Hematopoietic multipotent progenitor cell (in vitro differentiated cells): ENCODE results near the gene KLHL7. TPM values are rescaled to one million over a fixed set of nuclear protein-coding genes. Genes with fewer than 3 reads are reported as not detected.
"Not testable (repeated sequence)": the region's sequence is repeated elsewhere in the genome, so short reads cannot be mapped to it uniquely, and the experiment has no call there.

Experiments
- DNase-seq, 3 donors: peaks; one replicate each; pipeline ENCODE4 v3.0.0-alpha.2; 2011 to 2015; ENCODE audit warnings: low read depth in 2 of 3, low spot score in 2 of 3
- total RNA-seq: library from RNA; depleted of rRNA; stranded (reverse); fragments of >200 nt; gene quantifications from one replicate; pipeline ENCODE4 v1.2.3, GENCODE V29; 2012

Gene KLHL7
- total RNA-seq, 1 donor: 18.3 TPM

DNA sequence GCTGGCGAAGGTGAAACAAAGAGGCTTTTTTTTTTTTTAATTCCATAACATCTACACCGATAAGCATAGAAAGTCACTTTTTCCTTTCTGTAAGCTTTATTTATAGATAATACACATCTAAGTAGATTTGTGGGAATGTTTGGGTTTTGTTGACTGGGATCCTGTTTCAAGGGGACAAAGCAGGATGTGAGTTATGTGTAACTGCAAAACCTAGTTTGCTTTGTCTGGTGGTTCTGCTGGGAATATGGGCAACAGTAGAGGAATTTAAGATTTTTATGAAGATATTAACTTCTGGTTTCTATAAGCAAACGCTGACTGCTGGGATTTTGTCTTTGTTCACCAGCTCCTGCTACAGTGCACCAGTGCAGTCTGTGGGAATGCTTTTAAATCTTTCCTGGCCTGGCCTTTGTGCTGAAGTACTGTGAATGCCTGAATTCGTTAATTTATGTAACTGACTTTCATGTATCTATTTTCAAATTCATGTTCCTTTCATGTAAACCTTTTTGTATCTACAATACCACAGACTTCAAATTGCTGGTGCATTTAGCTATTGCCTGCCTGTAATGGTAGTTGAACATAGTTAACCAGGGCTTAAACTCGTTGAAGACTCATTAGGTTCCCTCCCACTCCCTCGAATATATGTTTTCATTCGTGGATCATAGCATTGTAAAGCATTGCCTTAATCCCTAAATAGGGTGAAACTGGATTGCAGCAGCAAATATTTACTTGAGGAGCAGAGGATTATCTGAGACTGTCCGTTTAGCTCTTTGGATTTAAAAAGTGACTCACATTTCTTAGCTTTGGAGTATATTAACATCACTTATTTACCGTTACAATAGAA, 1.5 kb downstream of the KLHL7 start:
- no peak for DNase-seq

DNA sequence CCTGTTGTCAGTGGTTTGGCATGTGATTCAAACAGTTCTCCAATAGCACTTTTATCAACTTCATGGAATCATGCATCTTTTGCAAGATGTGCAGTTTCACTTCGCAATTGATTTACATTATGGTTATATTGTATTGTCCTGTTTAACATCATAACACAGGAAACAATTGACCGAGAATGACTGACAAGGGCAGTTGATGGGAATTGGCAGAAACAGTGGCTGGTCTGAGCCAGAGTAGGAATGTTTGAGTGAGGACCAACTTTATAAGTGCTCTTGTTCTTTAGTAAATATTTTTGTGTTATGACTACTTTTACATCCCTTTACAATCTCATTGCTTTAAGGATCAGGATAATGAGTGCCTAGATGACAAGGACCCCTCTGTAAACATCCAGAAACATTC, 2.2 kb downstream of the KLHL7 start:
- no peak for DNase-seq

DNA sequence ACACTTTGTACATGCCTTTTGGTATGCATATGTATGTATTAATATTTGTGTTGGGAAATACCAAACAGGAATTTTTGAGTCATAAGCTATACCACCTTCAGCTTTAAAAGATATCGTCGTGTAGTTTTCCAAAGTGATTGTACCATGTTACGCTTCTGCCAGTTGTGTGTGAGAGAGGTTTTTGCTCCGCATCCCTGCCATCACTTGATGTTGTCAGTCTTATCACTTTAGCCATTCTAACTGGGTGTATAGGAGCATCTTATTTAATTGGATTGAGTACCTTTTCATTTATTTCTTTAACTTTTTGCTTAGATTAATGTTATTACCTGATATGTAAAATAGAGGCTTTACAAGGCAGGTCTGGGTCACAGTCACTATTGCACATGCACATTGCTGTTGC, 3.4 kb downstream of the KLHL7 start:
- no peak for DNase-seq

DNA sequence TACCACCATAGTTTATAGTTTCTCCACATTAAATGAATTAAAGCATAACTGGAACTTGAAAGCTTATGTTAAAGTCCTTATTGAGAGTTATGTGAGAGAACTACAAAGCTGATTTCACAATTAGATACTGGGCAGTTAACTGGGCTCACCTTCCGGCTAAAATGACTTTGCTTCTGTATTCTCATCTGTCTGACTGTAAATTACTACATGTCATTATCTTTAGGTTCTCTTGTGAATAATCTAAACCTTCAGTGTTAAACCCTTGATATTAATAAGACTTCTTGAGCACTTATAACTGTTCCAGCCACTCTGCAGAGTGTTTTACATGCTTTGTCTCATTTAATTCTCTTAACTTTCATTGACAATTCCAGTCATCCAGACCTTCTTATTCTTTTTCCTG, 3.9 kb downstream of the KLHL7 start:
- DNase-seq: no peak

DNA sequence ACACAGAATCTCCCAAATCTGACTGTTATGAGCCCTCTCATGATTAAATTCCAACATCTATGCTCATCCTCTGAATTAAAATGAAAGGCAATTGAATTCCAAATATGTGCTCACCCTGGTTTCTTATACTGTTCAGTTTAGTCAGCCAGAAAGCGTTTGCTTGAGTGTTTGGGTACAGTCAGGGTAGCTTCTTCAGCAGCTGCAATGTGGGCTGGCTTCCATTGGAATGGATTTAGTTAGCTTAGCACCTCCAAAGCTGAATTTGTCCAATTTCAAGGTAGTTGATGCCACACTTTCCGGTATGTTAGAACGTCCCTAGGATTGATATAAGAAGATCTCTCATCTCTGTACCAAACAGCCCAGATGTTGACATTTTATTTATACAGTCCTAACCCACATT, 9.3 kb downstream of the KLHL7 start:
- no peak for DNase-seq

DNA sequence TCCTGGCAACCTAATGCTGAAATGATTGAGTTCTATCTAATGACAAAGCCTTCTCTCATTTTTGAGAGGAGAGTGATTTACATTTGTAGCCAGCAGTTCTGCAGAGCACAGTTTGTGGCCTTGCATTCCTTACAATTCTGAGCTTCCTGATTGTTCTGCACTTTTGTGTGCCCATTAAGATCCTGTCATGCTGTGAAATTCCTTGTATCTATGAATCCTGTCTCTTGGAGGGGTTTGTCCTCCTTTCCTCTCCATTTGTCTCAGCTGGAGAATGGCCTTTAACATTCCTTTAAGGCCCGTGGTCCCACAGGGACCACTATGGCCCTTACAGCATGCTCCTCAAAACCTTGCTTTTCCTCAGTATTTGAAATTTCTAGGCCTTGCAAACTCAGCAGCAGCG, 10.4 kb downstream of the KLHL7 start:
- no peak for DNase-seq

DNA sequence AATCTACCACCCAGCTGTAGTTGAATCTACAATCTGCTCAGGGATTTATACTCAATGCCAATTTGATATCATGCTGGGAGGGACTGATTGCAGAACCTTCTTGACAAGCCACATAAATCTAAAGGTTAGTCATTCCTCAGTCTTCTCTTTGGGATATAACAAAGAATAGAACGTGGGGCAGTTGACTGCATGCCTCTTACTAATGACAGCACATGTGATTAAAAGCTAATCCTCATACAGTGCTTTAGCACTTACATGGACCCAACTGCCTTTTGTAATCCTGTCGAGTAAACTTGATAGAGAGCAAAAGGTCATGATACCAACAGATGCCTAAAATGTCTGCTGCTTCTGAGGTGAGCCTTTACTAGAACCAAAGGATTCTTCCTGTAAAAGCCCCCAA, 12.3 kb downstream of the KLHL7 start:
- no peak for DNase-seq

DNA sequence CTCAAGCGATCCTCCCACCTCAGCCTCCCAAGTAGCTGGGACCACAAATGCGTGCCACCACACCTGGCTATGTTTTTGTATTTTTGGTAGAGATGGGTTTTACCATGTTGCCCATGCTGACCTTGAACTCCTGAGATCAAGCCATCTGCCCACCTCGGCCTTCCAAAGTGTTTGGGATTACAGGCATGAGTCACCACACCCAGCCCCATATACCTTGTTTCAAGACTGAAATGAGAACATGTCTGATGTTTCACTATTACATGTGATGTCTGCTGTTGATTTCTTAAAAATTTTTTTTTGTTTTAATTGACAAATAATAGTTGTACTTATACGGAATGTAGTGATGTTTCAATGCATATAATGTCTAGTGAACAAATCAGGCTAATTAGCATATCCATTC, 14.5 kb downstream of the KLHL7 start:
- DNase-seq: no peak

DNA sequence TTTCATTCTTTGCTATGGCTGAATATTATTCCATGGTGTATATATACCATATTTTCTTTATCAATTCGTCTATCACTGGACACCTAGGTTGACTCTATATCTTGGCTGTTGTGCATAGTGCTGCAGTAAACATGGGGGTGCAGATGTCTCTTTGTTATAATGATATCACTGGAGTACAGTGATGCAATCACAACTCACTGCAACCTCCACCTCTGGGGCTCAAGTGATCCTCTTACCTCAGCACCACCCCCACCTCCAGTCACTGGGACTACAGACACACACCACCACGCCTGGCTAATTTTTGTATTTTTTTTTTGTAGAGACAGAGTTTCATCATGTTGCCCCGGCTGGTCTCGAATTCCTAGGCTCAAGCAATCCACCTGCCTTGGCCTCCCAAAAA, 15.6 kb downstream of the KLHL7 start:
- DNase-seq: no peak

DNA sequence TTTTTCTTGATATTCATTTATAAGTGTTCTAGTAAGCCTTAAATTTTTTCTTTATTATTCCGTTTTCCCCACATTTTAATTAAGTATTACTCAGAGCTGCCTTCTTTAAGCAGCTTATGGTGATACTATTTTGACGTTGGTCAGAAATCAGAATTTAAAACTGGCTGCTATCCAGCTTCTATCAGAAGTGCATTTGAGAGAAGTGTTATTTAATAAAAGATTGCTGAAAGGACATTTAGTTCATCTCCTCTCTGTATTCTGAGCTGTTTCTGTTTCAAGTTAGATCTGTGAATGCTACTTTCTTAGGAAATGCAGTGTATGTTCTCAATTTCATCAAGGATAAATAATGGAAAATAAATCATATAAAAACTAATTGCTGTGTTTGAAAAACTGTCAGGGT, 17.4 kb downstream of the KLHL7 start:
- no peak for DNase-seq

DNA sequence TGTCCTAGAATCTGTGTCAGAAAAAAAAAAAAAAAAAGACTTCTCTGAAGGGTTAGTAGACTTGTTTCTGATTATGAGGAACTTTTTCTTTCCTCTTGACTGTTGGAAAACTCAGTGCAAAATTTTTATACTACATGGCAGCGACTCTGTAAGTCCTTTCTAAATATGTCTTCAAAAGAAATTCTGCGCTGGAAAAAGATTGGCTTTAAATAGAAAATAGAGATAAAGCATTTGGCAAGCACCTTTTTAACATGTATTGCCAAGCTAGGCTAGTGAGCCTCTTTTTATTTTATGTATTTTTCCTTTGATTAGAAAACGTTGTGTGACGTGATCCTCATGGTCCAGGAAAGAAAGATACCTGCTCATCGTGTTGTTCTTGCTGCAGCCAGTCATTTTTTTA, 17.9 kb downstream of the KLHL7 start:
- no peak for DNase-seq

DNA sequence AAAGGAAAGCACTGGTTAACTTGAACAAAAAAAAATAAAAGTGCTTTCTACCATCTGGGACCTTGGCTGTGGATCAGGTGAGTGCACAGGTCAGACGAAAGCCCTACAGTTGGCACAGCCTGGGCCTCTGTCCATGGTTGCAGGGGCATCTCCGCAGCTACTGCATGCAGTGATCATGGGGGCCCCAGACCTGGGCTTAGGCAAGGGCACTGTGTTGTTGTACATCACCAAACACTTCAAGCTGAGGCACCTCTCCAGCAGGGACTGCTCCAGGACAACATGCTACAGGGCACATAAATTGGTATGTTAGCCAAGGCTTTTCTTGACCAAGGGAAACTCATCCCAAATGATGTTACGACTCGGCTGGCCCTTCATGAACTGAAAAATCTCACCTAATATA, 23.5 kb downstream of the KLHL7 start:
- DNase-seq: no peak

DNA sequence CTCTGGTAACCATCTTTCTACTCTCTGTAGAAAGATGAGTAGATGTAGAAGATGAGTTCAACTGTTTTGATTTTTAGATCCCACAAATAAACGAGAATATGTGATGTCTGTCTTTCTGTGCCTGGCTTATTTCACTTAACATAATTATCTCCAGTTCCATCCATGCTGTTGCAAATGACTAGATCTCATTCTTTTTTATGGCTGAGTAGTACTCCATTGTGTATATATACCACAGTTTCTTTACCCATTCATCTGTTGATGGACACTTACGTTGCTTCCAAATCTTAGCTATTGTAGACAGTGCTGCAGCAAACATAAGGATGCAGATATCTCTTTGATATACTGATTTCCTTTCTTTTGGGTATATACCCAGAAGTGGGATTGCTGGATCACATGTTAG, 26.2 kb downstream of the KLHL7 start:
- not testable (repeated sequence) for DNase-seq

DNA sequence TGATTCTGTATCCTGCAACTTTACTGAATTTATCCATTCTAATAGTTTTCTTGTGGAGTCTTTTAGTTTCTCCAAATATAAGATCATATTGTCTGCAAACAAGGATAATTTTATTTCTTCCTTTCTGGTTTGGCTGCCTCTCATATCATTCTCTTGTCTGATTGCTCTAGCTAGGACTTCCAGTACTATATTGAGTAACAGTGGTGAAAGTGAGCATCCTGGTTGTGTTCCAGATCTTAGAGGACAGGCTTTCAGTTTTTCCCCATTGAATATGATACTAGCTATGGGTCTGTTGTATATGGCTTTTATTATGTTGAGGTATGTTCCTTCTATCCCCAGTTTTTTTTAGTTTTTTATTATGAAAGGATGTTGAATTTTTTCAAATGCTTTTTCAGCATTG, 28.2 kb downstream of the KLHL7 start:
- no peak for DNase-seq

DNA sequence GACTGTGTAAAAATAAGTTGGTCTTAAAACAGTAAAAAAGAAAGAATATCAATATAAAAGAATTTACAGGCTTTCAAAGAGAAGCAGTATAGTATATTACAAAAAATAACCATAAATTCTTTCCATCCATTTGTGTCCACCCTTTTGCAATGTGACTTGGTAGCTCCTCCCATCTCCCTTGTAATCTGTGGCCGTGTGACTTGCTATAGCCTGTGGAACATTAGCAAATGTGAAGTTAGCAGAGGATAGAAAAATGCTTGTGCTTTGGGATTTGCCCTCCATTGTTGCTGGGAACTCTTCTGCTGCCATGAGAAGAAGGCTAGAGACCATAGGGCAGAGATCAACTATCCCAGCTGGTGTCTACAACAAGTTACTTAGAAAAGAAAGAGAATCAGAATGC, 30.2 kb downstream of the KLHL7 start:
- no peak for DNase-seq

DNA sequence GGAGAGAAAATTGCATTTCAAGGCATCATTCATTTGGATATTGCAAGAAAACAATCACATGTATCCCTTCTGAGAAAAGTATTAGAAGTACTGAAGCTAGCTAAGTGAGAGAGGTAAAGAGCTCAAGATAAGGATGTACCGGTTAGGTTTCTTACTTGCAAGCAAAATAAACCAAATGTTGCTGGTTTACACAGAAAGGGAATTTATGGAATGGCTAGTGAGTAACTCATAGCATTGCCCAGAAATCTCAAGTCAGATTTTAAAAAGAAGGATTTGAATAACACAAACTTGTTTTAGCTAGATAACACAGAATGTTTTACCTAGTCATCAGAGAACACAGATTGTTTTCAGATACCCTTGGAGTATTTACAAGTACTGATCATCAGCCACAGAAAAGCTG, 30.6 kb downstream of the KLHL7 start:
- no peak for DNase-seq

DNA sequence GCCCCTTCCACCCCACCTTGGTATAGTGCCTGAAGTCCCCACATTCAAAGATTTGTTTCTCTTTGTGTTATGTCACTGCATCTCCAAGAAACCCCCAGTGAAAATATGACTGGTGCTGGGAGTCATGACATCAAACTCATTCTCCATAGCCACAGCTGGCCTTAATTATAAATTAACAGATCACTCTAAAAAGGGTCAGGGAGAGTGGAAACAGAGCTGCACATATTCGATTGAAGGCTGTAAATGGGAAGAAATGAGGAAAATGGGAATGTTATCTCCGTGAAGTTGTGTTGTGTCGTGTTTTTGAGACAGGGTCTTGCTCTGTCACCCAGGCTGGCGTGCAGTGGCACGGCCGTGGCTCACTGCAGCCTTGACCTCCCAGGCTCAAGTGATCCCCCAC, 52.1 kb downstream of the KLHL7 start:
- no peak for DNase-seq

DNA sequence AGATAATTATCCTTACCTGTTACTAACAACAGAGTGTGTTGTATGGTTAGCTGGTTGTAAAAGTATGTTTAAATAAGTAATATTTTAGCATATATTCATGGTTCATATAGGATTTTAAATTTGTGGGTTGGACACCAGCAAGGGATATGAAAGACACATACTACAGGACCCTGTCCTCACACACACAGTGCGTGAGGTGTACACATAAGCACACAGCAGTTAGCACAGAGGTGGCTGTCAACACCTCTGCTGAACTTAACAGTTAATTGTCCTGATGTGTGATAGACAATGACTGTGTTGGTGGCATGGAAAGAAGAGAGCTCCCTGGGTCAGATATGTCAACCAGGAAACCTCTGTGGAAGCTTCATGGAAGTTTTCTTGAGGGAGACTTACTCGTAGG, 53.0 kb downstream of the KLHL7 start:
- no peak for DNase-seq

DNA sequence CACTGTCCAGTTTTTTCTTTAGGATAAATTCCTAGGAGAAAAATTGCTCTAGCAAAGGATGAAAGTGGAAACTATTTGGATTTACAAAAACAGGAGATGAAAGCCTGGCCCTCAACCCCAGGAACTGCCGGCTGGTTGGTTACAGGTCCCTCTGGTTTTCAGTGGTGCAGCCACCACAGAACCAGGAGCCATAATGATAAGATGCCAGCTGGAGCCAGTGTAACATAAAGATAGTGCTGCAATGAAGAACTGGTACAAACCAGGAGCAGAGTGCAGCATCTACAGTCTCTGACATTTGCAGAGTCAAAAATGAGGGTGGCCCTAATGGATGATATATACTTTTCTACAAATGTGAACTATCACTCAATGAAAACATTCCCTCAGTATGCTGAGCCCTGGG, 55.9 kb downstream of the KLHL7 start:
- DNase-seq: no peak

DNA sequence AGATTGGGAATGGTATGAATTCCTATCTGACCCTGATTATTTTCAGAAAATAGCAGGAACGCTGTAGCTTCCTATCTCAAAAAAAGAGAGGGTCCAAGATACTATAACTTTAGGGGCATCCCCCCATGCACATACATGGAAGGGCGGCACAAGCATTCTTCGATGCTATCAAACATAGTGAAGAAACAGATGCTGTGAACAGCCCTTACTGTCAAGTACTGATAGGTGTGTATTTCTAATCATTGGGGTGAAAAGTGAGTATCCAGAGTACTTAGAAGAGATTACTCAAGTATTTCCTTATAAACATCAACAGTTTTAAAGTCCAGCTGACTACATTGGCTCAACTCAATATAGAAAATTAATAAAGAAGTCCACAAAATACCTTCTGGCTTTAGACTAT, 59.3 kb downstream of the KLHL7 start:
- DNase-seq: no peak

DNA sequence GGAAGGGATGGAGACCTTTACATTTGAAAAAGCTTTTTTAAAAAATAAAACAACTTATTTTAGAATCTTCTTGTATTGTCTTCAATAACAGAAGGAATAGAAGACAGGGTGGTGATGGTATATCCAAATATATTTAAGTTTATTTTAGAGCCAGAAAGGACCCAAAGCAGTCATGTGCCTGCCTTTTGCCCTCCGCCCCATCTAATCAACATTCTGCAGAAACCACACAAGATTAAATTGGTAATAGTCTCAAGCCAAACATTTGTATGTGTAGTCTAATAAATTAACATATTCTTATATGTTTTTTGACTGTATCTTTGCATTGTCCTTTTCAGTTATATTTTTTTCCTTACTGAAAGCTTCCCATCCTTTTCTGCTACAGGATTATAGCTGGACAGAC, 59.7 kb downstream of the KLHL7 start:
- no peak for DNase-seq

DNA sequence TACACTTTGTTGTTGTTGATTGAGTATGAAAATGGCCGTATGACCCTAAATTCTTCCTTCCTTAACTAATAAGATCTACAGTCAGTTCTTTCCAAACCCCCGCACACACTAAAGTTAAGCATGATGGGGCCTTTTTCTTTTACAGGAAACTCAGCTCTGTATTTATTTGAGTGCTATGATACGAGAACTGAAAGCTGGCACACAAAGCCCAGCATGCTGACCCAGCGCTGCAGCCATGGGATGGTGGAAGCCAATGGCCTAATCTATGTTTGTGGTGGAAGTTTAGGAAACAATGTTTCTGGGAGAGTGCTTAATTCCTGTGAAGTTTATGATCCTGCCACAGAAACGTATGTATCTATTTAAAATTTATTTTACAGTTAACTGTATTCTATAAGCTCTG, 62.1 kb downstream of the KLHL7 start:
- DNase-seq: no peak
